Occipital lobe (tissue), 2 donors: ENCODE data around the gene CNOT6L. TPM values are rescaled to one million over a fixed set of nuclear protein-coding genes. Genes with fewer than 3 reads are reported as not detected.
"Not testable (repeated sequence)": the region's sequence is repeated elsewhere in the genome, so short reads cannot be mapped to it uniquely, and the experiment has no call there.

Experiments
- DNase-seq: peaks from one replicate; lab custom pipeline; 2025; lab: John Stamatoyannopoulos, UW
- total RNA-seq: library from RNA; depleted of rRNA; stranded (reverse); fragments of >200 nt; gene quantifications from one replicate; pipeline ENCODE4 v1.2.3, GENCODE V29; 2014

The CNOT6L gene
- 49.4 TPM for total RNA-seq

- DNase-seq, result peak; percentile 69
Measured at GRCh38 chr4:77818602-77819403, at the start of gene CNOT6L. CNOT6L (minus strand) TSS chr4:77819368; CDS start chr4:77819308, 60 bp downstream.

DNA sequence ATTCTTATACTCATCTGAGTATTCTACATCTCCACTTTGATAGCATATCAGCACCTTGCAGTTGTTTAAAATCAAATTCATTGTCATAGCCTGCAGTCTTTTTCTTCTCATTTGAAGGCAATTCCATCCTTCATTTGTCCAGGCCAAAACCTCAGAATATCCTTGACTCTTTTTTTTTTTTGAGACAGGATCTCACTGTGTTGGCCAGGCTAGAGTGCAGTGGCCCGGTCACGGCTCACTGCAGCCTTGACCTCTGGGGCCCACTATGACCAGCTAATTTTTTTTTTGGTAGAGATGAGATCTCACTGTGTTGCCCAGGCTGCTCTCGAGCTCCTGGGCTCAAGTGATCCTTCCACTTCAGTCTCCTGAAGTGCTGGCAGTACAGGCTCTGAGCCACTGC is 46.1 kb upstream of the CNOT6L start:
- no peak for DNase-seq

DNA sequence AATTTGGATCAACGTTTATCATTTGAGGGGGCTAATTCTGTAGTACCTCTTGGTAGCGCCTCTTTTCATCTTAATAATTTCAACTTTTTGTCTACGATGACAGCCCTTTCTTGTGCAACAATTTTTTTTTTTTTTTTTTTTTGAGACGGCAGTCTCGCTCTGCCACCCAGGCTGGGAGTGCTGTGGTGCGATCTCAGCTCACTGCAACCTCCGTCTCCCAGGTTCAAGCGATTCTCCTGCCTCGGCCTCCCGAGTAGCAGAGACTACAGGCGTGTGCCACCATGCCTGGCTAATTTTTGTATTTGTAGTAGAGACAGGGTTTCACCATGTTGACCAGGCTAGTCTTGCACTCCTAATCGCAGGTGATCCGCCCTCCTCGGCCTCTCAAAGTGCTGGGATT is 44.2 kb upstream of the CNOT6L start:
- DNase-seq, result not testable (repeated sequence)

- DNase-seq, result peak; percentile 86
Measured at GRCh38 chr4:77862478-77863216, 43.5 kb upstream of the CNOT6L start, which contains the start of gene MRPL1. MRPL1 (plus strand) TSS chr4:77862830; CDS start chr4:77862849, 19 bp downstream.

GRCh38 chr4:77861495-77861894 is 42.3 kb upstream of the CNOT6L start:
- DNase-seq, result no peak

DNA sequence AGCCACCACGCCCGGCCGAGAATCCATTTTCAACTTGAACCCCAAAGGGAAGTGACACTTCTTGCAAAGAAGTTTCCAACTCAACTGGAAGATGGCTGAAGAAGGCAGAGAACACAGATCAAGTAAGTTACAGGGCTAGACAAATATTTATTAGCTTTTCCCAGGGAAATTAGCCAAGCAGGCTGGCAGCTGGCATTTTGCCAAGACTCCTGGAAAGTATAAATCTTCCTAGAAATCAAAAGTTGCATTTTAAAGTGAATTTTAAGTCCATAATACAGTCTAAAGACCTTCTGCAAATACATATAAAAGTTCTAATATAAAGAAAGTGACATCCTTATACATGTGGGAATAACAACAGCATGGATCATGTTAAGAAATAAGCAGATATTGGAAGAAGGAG is 40.1 kb upstream of the CNOT6L start:
- DNase-seq, result no peak

DNA sequence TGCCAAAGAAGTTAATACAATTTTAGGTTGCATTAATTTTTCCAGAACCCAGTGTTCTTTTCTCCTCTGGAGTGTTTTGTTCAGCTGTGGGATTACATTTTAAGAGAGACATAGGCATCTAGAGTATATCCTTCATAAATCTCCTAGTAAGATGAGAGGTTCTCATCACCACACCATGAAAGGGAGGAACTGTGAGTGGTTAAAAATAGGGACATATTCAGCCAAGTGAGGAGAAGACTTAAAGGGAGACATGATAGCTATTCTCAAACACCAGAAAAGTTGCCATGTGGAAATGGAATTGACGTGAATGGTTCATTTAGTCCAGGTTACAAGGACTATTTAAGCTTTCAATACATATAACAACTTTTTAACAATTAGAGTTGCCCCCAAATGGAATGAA is 37.0 kb upstream of the CNOT6L start:
- DNase-seq, result no peak

DNA sequence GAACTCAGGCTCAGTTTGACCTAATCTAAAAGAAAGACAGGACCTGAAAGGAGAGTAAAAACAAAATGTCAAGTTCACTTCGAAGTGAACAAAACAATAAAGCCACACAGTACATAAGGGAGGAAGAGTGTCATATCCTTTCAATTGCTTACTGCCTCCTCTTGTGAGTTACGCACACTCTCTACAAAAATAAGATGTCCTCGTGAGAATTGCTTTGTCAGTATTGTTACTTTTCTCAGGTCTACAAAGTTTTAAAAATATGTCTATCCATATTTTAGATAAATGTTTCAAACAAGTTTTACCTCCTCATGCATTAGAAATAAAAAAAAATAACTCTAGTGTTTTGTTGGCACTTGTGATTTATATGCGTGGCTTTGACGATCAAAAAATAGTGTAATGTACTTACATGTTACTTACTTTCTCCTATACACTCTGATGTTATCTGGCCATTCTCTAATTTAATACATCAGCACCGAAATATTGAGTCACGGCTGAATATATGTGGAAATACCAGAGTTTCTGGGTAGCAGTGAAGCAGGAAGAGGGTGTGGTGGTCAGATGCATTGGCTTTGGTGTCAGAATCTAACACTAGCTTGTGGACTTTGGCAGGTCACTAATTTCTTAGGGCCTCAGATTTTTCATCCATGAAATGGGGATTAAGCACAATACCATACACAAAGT is 35.4 kb upstream of the CNOT6L start:
- DNase-seq, result no peak

DNA sequence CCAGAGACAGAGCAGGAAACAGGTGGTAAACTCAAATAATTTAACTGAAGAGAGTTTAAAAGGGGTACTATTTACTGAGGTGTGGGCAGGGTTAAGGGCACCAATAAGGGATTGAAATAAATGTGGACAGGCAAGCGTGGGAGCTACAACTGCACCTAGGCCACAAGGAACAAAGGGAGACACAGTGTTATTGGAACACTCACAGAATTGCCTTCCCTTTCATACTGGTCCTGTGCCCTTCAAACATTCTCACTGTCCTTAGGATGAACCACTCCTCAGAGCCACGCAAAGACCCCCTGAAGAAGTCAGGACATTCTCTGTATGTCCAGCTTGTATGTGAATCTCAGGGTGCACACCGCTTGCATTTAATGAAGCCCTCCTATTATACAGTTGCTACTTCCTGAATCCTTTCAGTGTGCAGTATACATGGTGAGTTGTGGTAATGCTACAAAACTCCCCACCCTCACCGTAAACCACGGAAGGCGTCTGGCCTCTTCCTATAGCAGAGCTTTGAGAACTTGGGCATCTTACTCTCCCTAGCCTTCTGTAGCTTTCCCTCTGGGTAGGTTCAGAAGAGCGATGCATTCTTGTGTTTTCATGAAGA is 33.8 kb upstream of the CNOT6L start:
- no peak for DNase-seq

DNA sequence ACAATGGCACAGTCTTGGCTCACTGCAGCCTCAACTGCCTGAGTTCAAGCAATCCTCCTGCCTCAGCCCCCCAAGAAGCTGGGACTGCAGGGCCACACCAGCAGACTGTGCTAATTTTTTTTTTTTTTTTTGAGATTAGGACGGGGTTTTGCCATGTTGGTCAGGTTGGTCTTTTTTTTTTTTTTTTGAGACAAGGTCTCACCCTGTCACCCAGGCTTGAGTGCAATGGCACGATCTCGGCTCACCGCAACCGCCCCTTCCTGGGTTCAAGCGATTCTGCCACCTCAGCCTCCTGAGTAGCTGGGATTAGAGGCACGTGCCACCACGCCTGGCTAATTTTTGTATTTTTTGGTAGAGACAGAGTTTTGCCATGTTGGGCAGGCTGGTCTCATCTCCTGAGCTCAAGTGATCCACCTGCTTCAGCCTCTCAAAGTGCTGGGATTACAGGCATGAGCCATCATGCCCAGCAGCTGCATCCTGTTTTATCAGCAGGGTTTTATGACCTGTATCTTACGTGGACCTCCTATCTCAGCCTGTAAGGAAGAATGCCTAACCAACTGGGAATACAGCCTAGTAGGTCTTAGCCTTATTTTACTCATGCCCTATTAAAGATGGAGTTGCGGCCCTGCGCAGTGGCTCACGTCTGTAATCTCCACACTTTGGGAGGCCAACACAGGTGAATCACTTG is 30.3 kb upstream of the CNOT6L start:
- no peak for DNase-seq

GRCh38 chr4:77848508-77848907 is 29.3 kb upstream of the CNOT6L start:
- no peak for DNase-seq

DNA sequence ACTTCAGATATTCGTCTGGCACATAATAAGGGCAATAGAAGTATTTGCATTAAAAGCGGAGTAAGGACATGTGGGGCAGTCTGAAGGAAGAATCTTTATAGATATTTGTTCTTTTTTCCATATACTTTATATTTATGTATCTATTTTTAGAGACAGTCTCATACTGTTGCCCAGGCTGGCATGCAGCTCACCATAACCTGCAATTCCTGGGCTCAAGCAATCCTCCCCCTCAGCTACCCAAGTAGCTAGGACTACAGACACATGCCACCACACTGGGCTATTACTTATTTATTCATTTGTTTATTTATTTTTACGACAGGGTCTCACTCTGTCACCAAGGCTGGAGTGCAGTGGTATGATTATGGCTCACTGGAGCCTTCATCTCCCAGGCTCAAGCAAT is 26.8 kb upstream of the CNOT6L start:
- no peak for DNase-seq

- DNase-seq, result no peak
Measured at GRCh38 chr4:77845400-77845799, 26.2 kb upstream of the CNOT6L start.

DNA sequence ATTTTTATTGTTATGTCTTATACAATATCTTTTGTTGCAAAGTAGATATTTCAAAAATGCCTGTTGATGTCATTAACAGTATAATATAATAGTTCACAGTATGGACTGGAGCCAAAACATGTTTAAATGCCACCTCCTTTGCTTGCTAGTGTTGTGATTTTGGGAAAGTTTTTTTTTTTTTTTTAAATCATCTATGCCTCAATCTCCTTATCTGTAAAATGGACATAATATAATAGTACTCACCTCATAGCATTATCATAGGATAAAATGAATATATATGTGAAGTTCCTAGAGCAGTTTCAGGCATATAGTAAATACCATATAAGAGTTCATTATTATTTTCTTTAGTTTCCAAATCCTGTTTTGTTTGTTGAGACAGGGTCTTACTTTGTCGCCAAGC is 25.2 kb upstream of the CNOT6L start:
- DNase-seq, result no peak

DNA sequence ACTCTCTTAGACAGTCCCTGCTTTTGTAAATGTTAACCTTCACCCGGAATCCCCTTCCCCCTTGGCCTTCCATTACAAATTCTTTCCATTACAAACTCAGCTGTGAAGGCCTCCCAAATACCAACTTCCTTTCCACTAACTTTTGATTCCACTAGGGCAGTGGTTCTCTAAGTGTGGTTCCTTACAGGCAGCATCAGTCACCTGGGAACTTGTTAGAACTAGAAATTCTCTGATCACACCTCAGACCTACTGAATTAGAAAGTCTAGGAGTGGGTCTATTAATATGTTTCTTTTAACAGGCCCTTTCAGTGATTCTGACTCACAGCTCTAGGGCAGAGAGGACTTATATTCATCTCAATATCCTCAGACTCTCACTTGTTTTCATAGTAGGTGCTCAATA is 24.5 kb upstream of the CNOT6L start:
- DNase-seq, result no peak

GRCh38 chr4:77834403-77834802 is 15.2 kb upstream of the CNOT6L start:
- DNase-seq, result no peak

DNA sequence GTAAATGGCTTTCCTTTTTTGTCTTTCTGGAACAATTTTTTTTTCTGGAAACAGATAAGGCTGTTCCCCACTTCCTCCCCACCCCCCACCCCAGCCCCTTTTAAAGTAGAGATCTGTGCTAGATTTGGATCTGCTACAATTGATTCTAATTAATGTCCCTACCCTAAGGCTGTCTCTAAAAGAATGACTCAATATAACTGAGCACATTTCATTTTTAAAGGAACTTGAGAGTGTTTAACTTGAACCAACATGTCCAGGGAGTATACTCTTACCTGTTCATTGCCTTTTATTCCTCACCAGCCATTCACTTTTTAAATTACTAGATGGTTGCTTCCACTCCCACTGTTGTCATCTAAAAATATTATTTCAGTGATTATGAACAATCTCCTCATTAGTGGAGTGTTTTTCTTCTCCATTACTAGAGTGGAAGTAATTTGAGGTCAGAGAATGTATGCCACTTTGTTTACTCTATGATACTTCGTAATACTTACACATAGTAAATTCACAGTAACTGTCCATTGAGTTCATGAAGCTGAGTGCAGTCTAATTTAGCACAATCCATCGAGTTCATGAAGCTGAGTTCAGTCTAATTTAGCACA is 14.1 kb upstream of the CNOT6L start:
- DNase-seq, result no peak

DNA sequence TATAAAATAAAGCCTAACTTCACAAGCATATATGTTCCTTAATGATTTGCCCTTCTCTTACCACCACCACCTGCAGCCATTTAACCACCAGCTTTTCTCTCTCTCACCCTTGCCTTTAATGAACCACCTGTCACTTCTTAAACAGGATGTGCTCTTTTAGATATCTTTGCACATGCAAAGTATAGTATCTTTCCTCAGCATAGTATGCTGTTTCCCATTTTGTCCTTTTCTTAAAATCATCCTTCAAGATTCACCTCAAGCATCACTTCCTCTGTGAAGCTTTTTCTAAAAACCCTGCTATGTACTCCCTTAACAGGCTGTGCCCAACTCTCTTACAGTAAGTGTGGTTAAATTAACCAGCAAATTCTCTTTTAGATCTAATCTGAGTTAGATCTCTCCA is 8.2 kb upstream of the CNOT6L start:
- no peak for DNase-seq

- no peak for DNase-seq
Measured at GRCh38 chr4:77826275-77826674, 7.1 kb upstream of the CNOT6L start.

GRCh38 chr4:77821775-77822174 is 2.6 kb upstream of the CNOT6L start:
- no peak for DNase-seq
